ENCODE results near the gene CDH13.

Gene CDH13

DNA sequence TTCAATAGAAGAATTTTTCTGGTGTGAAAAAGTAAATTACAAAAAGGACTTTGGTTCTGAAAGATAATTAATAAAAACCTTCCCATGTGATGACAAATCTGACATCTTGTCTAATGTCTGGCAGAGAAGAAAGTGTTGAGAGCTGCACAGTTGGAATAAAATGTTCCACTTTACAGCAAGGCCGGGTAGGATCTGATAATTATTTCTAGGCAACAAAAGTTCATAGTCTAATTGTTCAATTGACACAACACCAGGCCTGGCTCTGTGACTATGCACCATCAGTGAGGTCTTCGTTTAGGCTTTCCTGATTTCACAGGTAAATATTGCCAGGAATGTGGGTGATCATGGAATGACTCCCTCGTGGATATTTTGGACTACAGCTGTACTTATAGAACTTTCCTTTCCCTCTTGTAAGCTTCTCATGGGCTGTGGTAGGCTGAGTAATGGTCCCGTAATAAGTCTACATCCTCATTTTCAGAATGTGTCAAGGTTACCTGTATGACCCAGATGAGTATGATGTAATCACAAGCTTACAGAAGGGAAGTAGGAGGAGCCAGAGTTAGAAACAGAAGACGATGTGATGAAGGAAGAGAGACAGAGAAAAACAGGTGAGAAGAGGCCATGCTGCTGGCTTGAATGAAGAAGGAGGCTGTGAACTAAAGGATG, 217.0 kb downstream of the CDH13 start:
- H3K4me3 ChIP-seq (ENCODE audit: low read depth, low read length), result no peak overlapping the region
- TF ChIP-seq, protein P1, sequence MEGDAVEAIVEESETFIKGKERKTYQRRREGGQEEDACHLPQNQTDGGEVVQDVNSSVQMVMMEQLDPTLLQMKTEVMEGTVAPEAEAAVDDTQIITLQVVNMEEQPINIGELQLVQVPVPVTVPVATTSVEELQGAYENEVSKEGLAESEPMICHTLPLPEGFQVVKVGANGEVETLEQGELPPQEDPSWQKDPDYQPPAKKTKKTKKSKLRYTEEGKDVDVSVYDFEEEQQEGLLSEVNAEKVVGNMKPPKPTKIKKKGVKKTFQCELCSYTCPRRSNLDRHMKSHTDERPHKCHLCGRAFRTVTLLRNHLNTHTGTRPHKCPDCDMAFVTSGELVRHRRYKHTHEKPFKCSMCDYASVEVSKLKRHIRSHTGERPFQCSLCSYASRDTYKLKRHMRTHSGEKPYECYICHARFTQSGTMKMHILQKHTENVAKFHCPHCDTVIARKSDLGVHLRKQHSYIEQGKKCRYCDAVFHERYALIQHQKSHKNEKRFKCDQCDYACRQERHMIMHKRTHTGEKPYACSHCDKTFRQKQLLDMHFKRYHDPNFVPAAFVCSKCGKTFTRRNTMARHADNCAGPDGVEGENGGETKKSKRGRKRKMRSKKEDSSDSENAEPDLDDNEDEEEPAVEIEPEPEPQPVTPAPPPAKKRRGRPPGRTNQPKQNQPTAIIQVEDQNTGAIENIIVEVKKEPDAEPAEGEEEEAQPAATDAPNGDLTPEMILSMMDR (IDR thresholded peaks at IDR 0.05; ENCODE audit: low read depth, low read length), result no peak

DNA sequence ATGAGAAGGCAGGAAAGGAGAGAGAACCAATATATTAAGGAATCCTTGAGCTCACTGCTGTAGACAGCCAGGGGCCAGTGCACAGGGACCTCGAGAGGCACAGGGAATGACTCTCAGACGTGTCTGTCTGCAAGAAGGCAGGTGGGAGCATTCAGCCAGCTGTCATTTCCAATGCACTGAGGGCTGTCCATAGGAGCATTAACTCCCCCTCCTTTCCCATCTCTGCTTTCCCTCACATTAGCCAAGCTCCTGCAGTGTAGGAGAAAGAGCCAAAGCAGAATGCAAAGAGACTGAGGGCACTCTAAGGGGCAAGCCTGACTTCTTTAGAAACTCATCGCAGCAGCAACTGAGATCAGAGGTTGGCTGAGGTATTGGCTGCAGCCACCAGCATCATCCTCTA, 218.3 kb downstream of the CDH13 start:
- H3K4me3 ChIP-seq (ENCODE audit: low read depth, low read length), result no peak overlapping the region
- TF ChIP-seq, protein P1 (IDR thresholded peaks at IDR 0.05; ENCODE audit: low read depth, low read length), result no peak

DNA sequence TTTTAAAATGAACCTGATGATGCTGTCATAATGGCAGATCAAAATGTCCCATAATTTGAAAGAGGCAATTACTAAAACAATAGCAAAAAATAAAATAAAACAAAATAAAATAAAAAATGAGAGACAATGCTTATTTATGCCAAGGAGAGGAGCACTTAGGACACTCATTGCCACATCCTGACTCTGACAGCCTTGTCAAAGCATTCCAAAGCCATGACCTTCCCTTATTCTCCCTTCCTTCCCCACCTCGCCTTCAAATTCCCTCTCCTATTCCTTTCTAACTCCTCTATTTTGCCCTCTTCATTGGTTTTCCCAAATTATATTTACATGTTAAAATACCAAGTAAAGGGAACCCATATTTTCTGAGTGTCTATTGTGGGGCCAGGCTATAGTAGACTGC, 220.0 kb downstream of the CDH13 start:
- H3K4me3 ChIP-seq (ENCODE audit: low read depth, low read length), result no peak overlapping the region
- TF ChIP-seq, protein P1 (IDR thresholded peaks at IDR 0.05; ENCODE audit: low read depth, low read length), result no peak

DNA sequence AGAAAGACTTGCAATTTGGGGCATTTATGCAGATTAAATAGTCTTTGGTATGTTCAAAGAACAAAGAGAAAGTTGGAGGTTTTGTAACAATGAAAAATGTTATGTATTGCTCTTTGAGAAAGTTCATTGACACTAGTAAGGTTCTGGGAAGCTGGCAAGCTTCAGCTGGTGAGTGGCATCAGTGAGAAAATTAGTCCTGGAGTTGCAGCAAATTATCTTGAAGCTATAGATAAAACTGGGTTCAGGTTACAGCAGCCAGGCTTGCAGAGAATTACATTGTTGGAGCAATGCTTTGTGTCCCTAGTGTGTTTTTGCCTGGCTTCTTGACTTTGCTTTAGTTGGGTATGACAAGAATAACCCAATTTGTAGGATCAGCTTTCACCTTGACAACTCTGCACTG, 221.2 kb downstream of the CDH13 start:
- TF ChIP-seq, protein P1 (IDR thresholded peaks at IDR 0.05; ENCODE audit: low read depth, low read length), result no peak
- no peak overlapping the region for H3K4me3 ChIP-seq (ENCODE audit: low read depth, low read length)

DNA sequence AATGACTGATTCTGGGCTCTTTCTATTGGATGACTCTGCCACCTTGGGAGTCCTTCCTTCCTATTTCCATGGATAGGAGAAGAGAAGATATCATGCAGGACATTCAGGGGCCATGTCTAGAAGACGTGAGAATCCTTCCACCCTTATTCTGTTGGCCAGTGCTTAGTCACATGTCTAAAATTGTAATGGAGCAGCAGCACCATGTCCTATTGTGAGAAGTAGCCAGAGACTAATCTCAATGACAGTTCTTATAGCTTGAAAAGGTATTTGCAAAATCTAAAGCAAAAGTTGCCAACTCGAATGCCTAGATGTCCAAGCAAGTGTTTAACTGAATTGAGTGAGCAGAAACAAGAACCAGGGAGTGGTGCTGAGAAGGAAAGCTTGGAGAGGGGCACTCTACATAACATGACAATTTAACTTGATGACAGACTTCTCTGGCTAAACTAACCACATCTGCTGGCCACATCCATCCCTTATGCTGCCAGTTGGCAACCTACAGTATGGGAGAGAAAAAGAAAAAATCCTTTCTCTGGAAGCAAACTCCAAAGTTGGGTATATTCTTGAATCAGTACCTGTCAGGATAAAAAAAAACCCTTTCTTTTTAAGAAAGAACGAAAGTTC, 225.7 kb downstream of the CDH13 start:
- H3K4me3 ChIP-seq (ENCODE audit: low read depth, low read length), result no peak overlapping the region
- TF ChIP-seq, protein P1 (IDR thresholded peaks at IDR 0.05; ENCODE audit: low read depth, low read length), result no peak

DNA sequence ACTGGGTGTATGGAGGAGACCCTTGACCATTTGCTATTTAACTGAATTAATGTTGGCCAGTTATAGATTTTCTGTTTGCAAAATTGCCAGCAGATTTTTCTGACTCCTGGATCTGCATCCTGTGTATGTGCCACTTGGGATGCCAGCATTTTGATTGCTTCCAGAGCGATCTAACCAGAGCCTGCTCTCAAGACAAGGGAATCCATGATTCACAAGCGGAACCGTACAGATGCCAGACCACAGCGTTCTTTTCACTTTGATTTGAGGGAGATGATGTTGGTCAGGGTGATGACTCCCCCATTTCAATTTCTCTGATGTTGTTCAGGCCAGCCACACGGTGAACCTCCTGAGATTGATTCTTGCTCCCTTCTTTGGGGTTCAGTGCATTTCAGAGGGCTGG, 228.7 kb downstream of the CDH13 start:
- H3K4me3 ChIP-seq (ENCODE audit: low read depth, low read length), result no peak overlapping the region
- TF ChIP-seq, protein P1 (IDR thresholded peaks at IDR 0.05; ENCODE audit: low read depth, low read length), result no peak

DNA sequence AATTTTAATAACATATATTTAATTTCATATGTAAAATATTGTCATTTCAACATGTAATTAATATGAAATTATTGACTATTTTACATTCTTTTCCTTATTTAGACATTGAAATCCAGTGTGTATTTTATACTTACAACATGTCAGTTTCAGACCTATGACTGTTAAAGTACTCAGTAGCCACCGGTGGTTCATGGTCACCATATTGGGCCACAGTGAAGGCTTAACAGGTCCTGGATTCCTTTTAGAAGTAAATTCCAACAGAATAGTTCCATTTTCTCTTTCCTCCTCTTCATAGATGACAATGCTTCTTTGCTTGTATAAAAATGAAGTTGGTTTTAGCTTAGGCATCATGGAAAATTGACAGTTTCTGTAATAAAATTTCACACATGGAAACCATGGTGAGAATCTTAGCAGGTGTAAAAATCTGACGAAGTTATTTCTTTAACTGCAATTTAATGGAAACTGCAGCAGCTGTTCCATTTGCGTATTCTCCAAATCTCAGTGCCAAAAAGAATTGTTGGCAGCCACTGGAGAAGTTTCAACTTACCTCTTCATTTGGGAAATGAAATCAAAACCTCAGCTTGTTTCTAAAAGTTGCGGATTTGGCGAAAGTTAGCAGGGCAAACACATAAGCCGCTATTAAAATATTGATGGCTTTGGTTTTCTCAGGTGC, 231.1 kb downstream of the CDH13 start:
- TF ChIP-seq, protein P1 (IDR thresholded peaks at IDR 0.05; ENCODE audit: low read depth, low read length), result no peak

More for the DNA sequence above, 231.1 kb downstream of the CDH13 start:
- H3K4me3 ChIP-seq (ENCODE audit: low read depth, low read length), result no peak overlapping the region
